Loucy (cell line): ENCODE measurements around the gene METRNL.

Experiments used
- H2AFZ ChIP-seq: fragments of 200-600 bp; sonication (generic); 2 replicates; pipeline ENCODE4 v1.6.0; 2016; ENCODE audit warnings: antibody characterized with exemption, mild to moderate bottlenecking, low read length, moderate library complexity
- H3F3A ChIP-seq: fragments of 200-600 bp; 2 replicates; pipeline ENCODE4 v1.6.0; 2016; ENCODE audit warnings: antibody characterized with exemption, low read depth, mild to moderate bottlenecking
- H3K27me3 ChIP-seq: fragments of 200-600 bp; sonication (generic); 2 replicates; pipeline ENCODE4 v1.6.1; 2014; ENCODE audit warnings: low read length, mild to moderate bottlenecking; ENCODE audit not compliant: insufficient read depth, poor library complexity, severe bottlenecking
- H3K36me3 ChIP-seq: fragments of 200-600 bp; sonication (generic); 2 replicates; pipeline ENCODE4 v1.6.1; 2016; ENCODE audit warnings: low read length; ENCODE audit not compliant: insufficient read depth
- H3K4me1 ChIP-seq: fragments of 200-600 bp; sonication (generic); 2 replicates; pipeline ENCODE4 v1.5.1; 2014; ENCODE audit warnings: low read length, mild to moderate bottlenecking; ENCODE audit not compliant: insufficient read depth, poor library complexity, severe bottlenecking
- H3K4me2 ChIP-seq: fragments of 200-600 bp; sonication (generic); 2 replicates; pipeline ENCODE4 v1.6.0; 2014; ENCODE audit warnings: antibody characterized with exemption, low read length, low read depth, mild to moderate bottlenecking; ENCODE audit not compliant: poor library complexity, severe bottlenecking
- H3K4me3 ChIP-seq: fragments of 200-600 bp; sonication (generic); 2 replicates; pipeline ENCODE4 v1.5.1; 2014; ENCODE audit warnings: low read length, mild to moderate bottlenecking, mixed read lengths; ENCODE audit not compliant: poor library complexity, severe bottlenecking
- H3K79me2 ChIP-seq: fragments of 200-600 bp; sonication (generic); 2 replicates; pipeline ENCODE4 v1.6.1; 2014; ENCODE audit warnings: low read length; ENCODE audit not compliant: insufficient read depth
- H3K9ac ChIP-seq: fragments of 200-600 bp; sonication (generic); 2 replicates; pipeline ENCODE4 v1.6.0; 2014; ENCODE audit warnings: mild to moderate bottlenecking, low read depth, low read length, moderate library complexity; ENCODE audit not compliant: poor library complexity, severe bottlenecking
- H3K9me2 ChIP-seq: fragments of 200-600 bp; sonication (generic); replicated peaks from 2 replicates; pipeline ENCODE4 v1.6.1; 2016; ENCODE audit warnings: low read depth, low read length, mixed read lengths
- H3K9me3 ChIP-seq: fragments of 200-600 bp; sonication (generic); 2 replicates; pipeline ENCODE4 v1.6.1; 2014; ENCODE audit warnings: mild to moderate bottlenecking, antibody characterized with exemption, low read length, low read depth; ENCODE audit not compliant: insufficient read depth
- H4K20me1 ChIP-seq: fragments of 200-600 bp; sonication (generic); 2 replicates; pipeline ENCODE4 v1.6.0; 2014; ENCODE audit warnings: antibody characterized with exemption, low read length, mild to moderate bottlenecking; ENCODE audit not compliant: insufficient read depth, poor library complexity, severe bottlenecking
- CTCF ChIP-seq: fragments of 200-600 bp; sonication (generic); conservative IDR thresholded peaks from 2 replicates; pipeline ENCODE4 v1.5.1; 2014; ENCODE audit warnings: mild to moderate bottlenecking, antibody characterized with exemption, low read length
- EZH2phosphoT487 ChIP-seq: fragments of 200-600 bp; IDR thresholded peaks from 2 replicates; pipeline ENCODE4 v1.6.1; 2018; ENCODE audit warnings: antibody characterized with exemption, mild to moderate bottlenecking, moderate library complexity, borderline replicate concordance

METRNL gene

GRCh38 chr17:83036193-83036592 lies 43.2 kb upstream of the METRNL start:
- Histone ChIP-seq H3K9ac (no peak overlapping the region), H3K4me3 (no peak overlapping the region), H2AFZ (no peak overlapping the region), H4K20me1 (peaks cover 13% of the 10 kb centered on the region), H3K4me2 (no peak overlapping the region), H3K4me1 (no peaks in the 10 kb centered on the region), H3K27me3 (no peaks in the 10 kb centered on the region), H3K79me2 (peaks cover 55% of the 10 kb centered on the region), H3K9me3 (peaks cover 13% of the 10 kb centered on the region), H3F3A (no peaks in the 10 kb centered on the region), H3K36me3 (peaks cover 58% of the 10 kb centered on the region; the same call in 1 of the 2 replicates), H3K9me2 (no peaks in the 10 kb centered on the region)
- TF ChIP-seq CTCF (no peak), EZH2phosphoT487 (no peak)

GRCh38 chr17:83036666-83037065 lies 42.7 kb upstream of the METRNL start:
- Histone ChIP-seq H2AFZ (no peak overlapping the region), H3F3A (no peaks in the 10 kb centered on the region), H3K4me1 (no peaks in the 10 kb centered on the region), H3K4me2 (no peak overlapping the region), H3K9ac (no peak overlapping the region), H3K27me3 (no peaks in the 10 kb centered on the region), H3K9me2 (no peaks in the 10 kb centered on the region), H3K4me3 (no peak overlapping the region), H3K9me3 (peaks cover 17% of the 10 kb centered on the region), H3K79me2 (peaks cover 56% of the 10 kb centered on the region), H4K20me1 (peaks cover 13% of the 10 kb centered on the region), H3K36me3 (peaks cover 54% of the 10 kb centered on the region; the same call in 1 of the 2 replicates)
- TF ChIP-seq EZH2phosphoT487: no peak
- TF ChIP-seq CTCF: no peak

GRCh38 chr17:83037084-83037873 lies 42.1 kb upstream of the METRNL start:
- TF ChIP-seq CTCF: no peak
- TF ChIP-seq EZH2phosphoT487: no peak
- Histone ChIP-seq H3F3A (no peaks in the 10 kb centered on the region), H3K4me1 (no peaks in the 10 kb centered on the region), H3K9me3 (peaks cover 24% of the 10 kb centered on the region), H3K4me2 (no peak overlapping the region), H2AFZ (no peak overlapping the region), H3K4me3 (no peak overlapping the region), H3K36me3 (peaks cover 51% of the 10 kb centered on the region; the same call in 1 of the 2 replicates), H3K9me2 (no peaks in the 10 kb centered on the region), H3K79me2 (peaks cover 60% of the 10 kb centered on the region), H3K27me3 (no peaks in the 10 kb centered on the region), H4K20me1 (peaks cover 13% of the 10 kb centered on the region), H3K9ac (no peak overlapping the region)
